NK-92 treated with Interleukin-12 subunit alpha and Interleukin-12 subunit beta, amount 100 ng/mL, for 24 hours (cell line): ENCODE results near the gene DDAH2.

Experiments
- DNase-seq: peaks from one replicate; lab custom pipeline; 2025; lab: John Stamatoyannopoulos, UW

Gene DDAH2

GRCh38 chr6:31690231-31691077, 38.6 kb downstream of the DDAH2 start:
- DNase-seq, result no peak

GRCh38 chr6:31689249-31690110, 39.6 kb downstream of the DDAH2 start:
- no peak for DNase-seq

- no peak for DNase-seq
Measured at GRCh38 chr6:31687860-31688693, 41.0 kb downstream of the DDAH2 start.

GRCh38 chr6:31687321-31687720, 41.8 kb downstream of the DDAH2 start:
- no peak for DNase-seq

- DNase-seq, result no peak
Measured at GRCh38 chr6:31686483-31686882, 42.6 kb downstream of the DDAH2 start.

- no peak for DNase-seq
Measured at GRCh38 chr6:31683591-31683990, 45.5 kb downstream of the DDAH2 start.

GRCh38 chr6:31681135-31681671, 47.9 kb downstream of the DDAH2 start:
- no peak for DNase-seq

GRCh38 chr6:31680226-31681134, 48.6 kb downstream of the DDAH2 start, which contains the start of gene LY6G5C:
Gene LY6G5C (minus strand): TSS chr6:31681067. CDS start chr6:31680373, 694 bp downstream.
- DNase-seq, result no peak

GRCh38 chr6:31677955-31678354, 51.1 kb downstream of the DDAH2 start:
- DNase-seq, result no peak
